ENCODE results near the gene FAM120AOS.

Gene FAM120AOS

DNA sequence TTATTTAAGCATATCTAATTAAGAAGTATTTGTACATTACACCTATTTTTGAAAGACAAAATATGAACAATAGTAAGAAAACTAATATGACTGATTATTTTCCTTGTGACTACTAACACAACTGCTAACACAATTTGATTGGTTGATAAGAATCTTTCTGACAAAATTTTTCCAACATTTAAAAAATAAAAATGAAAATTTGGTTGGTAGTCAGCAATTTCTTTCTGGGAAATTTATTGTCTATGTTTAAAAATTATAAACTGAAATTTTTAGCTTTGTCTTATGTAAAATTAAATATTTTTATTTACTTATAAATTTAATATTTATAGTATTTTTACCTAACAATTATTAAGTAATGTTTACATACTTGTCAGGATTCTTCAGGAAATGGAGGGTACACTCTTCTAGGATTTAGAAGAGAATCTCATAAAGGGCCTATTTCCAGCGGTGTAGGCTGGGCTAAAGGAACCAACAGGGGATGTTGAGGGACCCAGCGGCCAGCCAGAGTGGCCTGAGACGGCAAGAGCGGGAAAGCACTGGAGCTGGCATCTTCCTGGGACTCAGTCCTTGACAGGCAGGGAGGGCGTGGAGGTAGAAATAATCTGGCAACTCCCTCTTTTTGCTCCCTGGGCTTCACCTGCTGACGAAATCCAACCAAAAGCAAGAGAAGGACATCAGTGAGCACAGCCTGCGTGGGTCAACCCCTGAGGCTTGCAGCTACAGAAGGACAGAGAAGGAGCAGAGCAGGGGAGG, 16.6 kb downstream of the FAM120AOS start:
- no peak for DNase-seq

DNA sequence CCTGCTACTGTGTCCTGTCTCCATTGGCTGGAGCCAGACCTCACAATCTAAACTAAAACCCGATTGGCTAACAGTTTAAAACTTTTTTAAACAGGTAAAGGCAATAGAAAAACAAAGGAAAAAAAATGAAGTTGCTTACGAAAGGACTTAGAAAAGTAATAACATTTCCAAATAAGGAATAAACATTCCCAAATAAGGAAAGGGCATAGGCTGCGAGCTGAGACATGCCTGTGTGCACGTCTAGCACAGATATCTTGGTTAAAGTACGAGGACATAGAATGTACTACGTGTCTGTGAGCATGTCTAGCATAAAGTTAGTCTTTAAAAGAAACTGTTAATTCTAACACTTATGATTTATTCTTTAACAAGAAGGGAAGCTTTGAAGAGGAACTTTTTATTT, 17.2 kb downstream of the FAM120AOS start:
- no peak for DNase-seq

DNA sequence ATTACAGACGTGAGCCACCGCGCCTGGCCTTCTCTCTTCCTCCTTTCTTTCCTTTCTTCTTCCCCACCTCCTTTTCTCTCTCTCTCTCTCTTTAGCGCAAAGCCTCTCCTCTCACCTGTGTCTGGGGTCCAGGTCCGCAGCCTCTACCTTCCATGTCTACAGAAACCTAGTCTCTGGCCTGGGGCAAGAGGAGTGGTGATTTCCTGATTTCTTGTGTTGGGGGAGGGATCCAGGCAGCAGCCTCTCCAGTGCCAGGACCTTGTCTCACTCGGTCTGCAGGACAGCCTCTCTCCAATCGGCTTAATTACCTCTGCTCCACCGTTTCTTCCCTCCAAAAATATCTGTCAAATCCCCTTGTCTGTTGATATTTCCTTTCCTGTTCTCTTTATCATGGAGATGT, 18.0 kb downstream of the FAM120AOS start:
- no peak for DNase-seq

DNA sequence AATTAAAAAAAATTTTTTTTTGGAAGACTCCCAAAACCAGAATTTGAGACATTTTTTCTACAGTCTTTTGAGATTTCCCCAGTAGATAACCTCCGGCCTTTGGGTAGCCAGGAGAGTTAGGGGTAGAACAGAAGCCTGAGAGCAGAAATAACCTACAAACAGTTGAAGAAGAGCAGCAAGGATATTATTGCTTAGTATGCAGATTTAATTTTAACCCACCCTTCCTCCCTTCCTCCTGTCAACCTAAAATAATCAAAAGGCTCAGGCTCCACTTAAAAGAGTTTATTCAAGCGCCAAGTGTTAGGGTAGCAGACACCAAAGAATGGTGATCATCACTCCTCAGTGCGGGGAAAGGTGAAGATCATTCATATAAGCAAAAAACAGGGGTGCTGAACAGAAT, 19.3 kb downstream of the FAM120AOS start:
- DNase-seq, result no peak

DNA sequence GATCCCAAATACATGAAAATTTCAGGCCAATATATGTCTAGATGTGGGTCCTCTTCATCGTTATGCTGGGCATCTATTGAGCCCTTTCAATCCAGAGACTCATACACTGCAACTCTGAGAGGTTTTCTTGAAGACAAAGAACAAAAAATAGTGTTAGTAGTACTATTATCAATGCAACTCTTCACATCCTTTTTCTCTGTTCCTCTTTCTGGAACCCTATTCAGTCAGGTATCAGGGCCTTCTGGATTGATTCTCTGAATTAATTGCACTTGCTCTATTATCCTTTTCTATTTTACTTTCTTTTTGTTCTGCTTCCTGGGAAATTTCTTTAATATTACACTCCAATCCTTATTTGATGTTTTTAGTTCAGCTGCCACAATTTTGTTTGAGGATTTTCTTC, 20.4 kb downstream of the FAM120AOS start:
- no peak for DNase-seq

DNA sequence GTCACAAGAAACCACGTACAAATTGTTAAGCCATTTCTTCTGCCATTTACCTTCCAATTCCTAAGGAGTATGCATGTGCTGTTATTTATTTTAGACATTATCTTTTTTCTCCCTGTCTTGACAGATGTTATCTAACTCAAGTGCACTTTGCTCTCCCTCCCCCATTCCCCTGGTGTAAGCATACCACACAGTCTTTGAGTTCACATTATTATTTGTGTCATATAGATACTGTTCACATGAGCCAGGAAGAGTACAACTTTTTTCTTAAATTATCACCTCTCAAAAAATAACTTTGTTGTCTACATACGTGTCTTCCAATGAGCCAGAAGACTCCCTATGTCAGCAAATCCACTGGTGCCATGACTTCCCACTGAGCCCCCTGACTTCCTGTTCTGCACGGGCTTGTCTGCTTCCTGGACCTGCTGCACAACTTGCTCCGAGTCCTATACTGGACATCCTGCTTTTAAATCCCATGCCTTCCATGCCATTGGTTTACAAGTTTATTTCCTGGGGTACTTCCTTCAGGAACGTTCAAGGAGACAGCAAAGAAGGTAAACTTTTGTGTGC, 21.8 kb downstream of the FAM120AOS start:
- DNase-seq, result no peak

DNA sequence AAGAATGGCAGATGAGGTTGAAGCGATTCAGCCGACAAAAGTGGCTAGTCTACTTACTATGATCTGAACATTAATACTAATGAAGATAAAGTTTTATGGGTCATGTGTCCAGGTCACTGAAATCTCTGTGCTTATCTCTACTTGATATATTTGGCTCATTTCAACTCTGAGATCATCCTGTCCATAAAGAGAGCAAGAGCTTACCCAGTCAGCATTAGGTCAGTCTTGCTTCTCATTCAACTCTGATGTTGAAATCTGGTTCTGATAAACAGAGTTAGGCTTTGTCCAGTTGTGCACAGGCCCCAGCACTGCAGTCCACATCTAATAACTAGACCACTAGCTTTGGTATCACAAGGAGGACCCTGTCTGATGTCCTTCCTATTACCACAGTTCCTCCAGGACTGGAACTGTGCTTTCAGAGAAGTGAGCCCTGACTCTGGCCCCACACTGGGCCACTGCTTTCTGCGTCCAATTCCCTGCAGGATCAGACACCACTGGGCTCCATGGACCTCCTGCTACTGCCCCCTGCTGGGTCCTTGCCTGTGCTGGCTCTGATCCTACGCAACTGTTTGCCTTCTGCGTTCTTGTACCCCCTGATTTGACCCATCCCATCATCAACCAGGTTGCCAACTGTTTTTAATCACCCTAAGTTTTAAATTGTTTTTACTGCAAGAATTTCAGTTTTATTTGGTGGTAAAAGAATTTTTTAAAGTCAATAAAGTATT, 25.6 kb downstream of the FAM120AOS start:
- DNase-seq, result no peak

DNA sequence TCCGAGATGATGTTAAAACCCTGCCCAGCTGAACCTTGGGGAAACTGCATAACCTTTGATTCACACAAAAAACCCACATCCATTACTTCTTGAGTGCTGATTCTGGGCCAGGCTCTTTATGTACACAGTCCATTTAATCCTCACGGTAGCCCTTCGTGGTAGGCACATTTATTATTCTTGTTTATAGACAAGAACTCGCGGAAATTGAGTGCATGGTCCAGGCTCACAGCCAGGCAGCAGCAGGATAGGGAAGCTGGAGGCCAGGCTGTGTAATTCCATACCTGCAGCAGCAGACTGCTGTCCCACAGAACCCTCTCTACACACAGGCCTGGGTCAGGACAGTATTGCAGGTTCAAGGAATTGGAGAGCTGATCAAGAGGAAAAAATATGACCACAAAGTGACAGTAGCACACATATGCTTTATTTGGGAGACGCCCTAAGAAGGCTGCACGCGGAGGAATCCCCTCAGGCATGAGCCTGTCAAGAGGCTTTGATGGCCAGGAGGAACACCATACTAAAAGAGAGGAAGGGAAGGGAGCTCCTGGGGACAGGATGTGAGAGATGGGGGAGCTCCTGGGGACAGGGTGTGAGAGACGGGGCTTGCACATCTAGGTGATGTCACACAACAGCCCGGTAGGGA, 30.3 kb downstream of the FAM120AOS start:
- DNase-seq, result no peak

DNA sequence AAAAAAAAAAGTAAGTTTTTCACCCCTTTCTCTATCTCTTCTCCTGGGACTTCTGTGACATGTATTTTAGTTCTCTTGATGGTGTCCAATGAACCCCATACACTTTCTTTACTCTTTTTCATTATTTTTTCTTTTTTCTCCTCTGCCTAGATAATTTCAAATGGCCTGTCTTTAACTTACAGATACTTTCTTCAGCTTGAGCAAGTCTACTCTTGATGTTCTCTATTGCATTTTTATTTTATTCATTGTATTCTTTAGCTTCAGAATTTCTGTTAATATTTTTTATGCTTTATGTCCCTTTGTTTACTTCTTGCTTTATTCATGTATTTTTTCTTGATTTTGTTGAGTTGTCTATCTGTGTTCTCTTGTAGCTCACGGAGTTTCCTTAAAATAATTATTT, 34.4 kb downstream of the FAM120AOS start:
- DNase-seq, result no peak

DNA sequence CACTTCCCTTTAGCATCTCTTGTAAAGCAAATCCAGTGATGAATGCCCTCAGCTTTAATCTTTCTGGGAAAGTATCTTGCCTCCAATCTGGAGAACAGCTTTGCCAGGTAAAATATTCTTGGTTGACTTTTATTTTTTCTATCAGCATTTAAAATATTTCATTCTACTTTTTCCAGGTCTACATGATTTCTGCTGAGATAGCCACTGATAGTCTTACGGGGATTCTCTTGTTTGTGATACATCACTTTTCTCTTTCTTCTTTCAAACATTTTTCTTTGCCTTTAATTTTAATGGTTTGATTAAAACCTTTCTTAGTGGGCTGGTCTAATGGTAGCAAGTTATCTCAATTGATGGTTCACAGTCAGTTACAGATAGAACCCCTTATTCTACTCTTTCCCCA, 35.8 kb downstream of the FAM120AOS start:
- DNase-seq, result no peak

DNA sequence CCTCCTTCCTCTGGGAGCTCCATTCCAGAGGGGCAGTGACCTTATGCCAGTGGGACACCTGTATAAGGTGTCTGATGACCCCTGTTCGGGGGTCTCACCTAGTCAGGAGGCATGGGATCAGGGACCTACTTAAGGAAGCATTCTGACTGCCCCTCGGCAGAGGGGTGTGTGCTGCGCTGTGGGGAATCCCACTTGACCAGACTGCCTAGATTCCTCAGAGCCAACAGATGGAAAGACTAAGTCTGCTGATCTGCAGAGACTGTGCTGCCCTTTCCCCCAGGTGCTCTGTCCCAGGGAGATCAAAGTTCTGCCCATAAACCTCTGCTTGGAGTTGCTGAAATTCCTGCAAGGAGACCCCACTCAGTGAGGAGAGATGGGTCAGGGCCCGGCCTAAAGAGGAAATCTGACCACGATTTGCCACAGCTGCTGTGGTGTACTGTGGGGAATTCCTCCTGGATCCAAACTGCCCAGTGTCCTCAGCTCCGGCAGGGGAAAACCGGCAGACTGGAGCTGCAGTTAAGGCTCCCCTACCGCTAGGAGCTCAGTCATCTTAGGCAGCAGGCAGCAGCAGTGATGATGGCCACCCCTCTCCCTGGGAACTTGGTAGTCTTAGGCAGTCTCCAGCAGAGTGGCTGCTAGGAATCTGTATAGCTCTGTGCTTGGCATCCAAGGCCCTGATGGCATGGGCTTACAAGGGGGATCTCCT, 36.7 kb downstream of the FAM120AOS start:
- no peak for DNase-seq

DNA sequence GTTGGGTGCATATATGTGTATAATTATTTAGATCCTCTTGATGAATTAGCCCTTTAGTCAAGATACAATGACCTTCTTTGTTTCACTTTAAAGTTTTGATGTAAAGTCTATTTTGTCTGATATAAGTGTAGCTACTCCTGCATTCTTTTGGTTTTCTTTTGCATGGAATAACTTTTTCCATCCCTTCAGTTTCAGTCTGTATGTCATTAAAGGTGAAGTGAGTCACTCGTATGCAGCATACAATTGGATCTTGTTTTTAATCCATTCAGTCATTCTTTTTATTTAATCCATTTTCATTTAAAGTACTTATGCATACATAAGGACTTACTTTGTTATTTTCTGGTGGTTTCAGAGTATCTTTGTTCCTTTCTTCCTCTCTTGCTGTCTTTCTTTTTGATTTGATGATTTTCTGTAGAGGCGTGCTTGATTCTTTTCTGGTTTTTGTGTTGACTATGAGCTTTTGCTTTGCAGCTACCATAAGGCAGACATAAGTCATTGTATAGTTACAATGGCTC, 38.1 kb downstream of the FAM120AOS start:
- DNase-seq, result no peak

DNA sequence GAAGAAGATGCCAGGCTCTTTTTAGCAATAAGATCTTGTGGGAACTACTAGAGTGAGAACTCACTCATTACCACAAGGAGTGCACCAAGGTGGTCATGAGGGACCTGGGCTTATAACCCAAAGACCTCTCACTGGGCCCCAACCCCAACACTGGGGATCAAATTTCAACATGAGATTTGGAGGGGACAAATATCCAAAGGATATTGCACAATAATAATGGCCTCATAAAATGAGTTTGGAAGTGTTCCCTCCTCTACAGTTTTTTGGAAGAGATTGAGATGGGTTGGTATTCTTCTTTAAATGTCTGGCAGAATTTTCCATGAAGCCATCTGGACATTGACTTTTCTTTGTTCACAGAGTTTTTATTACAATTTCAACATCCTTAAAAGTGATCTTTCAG, 39.9 kb downstream of the FAM120AOS start:
- no peak for DNase-seq

DNA sequence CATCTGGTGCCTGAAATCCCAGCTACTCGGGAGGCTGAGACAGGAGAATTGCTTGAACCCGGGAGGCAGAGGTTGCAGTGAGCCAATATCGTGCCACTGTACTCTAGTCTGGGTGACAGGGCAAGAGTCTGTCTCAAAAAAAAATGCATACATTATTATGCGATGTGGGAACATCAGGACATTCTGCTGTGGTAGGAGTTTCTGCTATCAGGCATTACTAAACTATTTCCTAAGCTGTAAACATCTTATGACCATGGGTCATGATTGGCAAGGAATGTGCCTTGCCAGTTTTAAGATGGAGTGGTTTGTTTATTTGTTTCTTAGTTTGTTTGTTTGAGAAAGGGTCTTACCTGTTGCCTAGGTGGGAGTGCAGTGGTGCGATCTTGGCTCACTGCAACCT, 47.0 kb downstream of the FAM120AOS start:
- DNase-seq, result no peak

DNA sequence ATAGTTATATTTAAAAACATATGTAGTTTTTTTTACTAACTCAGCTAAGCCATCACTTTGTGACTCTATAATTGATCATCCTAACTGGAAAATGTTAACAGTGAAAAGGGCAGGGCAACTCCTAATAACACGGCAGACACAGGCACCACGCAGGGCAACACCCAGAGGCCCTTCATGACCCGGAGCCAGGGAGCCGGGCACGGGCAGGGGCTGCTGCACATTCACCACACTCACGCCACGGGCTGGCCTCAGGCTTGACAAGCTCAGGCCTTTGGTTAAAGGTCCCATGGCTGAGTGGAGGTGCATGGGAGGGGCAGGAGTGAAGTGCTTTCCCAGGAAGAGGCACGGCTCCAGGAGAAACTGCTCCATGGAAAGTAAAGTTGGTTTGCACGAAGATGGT, 54.9 kb downstream of the FAM120AOS start:
- no peak for DNase-seq

DNA sequence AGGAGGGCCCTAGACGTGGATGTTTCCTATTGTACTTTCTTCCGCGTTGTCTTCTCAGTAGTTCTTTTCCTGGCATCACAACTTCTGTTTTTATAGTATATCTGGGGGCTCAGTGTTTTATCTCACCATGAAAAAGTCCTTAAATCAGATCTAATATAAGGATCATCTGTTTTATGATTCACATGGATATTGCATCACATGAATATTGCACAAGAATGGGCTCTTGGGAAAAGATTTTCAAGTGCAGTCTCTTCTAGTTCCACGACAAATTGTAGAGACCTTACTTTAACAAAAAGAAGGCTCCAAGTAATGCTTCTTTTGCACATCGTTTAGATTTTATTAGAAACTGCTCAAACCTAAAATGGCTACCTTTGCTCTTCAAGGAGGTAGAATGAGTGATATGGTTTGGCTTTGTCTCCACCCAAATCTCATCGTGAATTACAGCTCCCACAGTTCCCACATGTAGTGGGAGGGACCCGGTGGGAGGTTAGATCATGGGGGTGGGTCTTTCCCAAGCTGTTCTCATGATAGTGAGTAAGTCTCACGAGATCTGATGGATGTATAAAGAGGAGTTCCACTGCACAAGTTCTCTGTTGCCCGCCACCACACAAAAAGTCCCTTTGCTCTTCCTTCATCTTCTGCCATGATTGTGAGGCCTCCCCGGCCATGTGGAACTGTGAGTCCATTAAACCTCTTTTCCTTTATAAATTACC, 55.6 kb downstream of the FAM120AOS start:
- no peak for DNase-seq

Measured in activated gamma-delta T cell (primary cell).